NCI-H460 (cell line): Measurements from ENCODE around the gene SLC43A2. TPM values are rescaled to one million over a fixed set of nuclear protein-coding genes. Genes with fewer than 3 reads are reported as not detected.

Experiments
- DNase-seq: peaks from one replicate; pipeline ENCODE4 v3.0.0-alpha.2; 2016; ENCODE audit warnings: low read depth; ENCODE audit errors: extremely low read depth
- total RNA-seq: library from RNA; depleted of rRNA; stranded (reverse); fragments of >200 nt; shearing (Covaris generic); gene quantifications from 2 replicates; pipeline ENCODE4 v1.2.3, GENCODE V29; 2014

The SLC43A2 gene
- total RNA-seq, 1 experiment from 2014 or later = 1.3 TPM

DNA sequence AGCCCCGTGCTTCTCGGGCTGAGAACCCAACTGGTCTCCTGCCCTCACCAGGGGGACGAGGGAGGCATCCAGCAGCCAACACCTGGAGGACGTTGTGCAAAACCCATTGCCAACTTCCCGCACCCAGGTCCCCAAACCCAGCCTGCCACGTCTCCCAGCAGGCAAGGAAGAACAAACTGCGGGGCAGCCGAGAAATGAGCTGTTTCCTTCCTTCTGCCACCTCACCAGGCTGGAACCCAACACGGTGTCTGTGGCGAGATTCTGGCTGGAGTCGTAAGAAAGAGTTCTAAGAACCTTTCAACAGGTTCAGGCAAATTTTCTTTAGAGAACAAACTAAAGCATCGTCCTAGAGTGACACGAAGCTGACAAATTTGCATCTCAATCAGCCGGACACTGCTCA, 3.6 kb downstream of the SLC43A2 start:
- DNase-seq = no peak

DNA sequence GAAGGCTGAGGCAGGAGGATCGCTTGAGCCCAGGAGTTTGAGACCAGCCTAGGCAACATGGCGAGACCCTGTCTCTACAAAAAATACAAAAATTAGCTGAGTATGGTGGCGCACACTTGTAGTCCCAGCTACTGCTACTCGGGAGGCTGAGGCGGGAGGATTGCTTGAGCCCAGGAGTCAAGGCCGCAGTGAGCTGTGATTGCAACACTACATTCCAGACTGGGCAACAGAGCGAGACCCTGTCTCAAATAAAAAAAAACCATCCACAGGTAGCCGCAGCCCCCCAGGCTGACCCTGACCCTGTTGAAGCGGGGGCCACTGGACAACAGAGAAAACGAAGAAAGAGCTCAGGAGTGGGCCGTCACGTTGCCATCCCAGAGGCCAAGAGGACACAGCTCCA, 4.0 kb downstream of the SLC43A2 start:
- no peak for DNase-seq

- DNase-seq = no peak
These were observed 5.5 kb downstream of the SLC43A2 start for GRCh38 chr17:1623057-1623630.

- DNase-seq = no peak
These were observed 7.2 kb downstream of the SLC43A2 start for GRCh38 chr17:1621273-1621954.

DNA sequence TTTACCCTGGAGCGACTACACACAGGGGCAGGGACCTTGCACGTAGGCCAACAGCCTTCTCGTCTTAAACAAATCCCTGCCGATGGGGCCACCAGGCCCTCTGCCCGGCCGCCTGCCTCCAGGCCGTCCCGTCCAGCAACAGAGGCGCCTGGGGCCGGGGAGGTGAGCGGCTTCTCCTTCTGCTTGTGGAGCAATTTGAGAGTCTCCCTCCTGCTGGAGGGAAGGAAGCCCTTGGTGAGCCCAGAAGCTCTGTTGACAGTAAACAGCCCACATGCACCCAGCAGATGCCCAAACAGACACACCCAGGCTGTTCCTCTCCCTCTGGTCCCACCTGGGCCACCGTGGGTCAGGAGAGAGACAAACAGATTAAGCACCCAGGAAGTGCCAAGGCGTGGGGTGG, 8.1 kb downstream of the SLC43A2 start:
- DNase-seq = no peak

GRCh38 chr17:1617620-1618174, 10.9 kb downstream of the SLC43A2 start:
- peak; percentile 50 for DNase-seq

GRCh38 chr17:1616101-1616500, 12.5 kb downstream of the SLC43A2 start:
- DNase-seq = no peak

DNA sequence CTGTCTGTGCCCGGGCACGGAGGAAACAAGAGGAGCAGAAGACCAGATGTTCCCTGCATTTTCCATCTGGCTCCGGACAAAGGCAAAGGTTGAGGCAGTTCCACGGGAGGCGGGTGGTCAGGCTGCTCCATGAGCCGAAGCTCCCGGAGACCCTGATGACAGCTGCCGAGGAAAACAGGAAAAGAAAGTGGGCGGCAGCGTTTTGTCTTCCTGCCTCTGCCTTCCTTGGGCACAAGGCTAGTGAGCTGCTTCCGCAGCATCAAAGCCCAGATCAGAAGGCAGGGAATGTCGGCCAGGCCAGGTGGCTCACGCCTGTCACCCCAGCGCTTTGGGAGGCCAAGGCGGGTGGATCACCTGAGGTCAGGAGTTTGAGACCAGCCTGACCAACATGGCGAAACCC, 16.2 kb downstream of the SLC43A2 start:
- no peak for DNase-seq

GRCh38 chr17:1611715-1612114, 16.9 kb downstream of the SLC43A2 start:
- no peak for DNase-seq

GRCh38 chr17:1608676-1609075, 20.0 kb downstream of the SLC43A2 start:
- no peak for DNase-seq

DNA sequence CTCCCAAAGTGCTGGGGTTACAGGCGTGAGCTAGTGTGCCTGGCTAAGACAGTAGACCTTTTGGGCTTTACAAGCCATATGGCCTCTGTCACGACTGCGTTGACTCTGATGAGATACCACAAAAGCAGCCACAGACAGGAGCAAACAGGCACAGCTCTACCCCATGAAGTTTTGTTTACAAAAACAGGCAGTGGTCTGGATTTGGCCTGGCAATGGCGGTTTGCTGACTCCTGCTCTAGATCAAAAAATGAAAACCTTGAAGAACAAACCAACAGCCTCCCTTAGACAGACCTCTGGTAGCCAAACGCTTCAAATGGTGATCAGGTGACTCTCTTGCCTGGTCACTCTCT, 20.7 kb downstream of the SLC43A2 start:
- DNase-seq = no peak

DNA sequence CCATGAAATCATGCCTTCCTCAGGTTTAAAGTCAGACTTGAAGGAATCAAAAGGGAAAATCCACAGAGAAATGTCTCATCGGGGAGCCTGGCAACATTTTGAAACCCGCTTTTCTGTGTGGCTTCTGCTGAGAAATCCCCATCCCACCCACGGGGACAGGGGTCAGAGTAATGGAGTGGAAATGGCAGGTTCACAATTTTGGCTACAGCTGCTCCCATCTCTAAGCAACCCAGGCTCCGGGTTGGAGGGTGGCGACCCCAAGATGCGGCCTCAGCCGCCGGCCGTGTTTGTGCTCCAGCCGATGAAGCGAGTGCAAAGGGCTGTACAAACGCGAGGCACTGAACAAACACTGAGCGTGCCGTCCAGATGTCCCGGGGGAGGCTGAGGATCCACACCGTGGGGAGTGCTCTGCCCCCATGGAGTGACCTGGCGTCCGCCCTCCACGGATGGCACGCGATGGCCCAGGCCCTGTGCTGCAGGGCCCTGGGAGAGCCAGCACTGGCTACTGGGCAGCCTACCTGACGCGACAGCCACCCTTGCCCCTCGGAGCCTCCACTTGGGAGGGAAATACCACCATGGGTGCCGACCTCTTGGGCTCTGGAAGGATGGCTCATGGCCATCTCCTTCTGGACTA, 22.2 kb downstream of the SLC43A2 start:
- no peak for DNase-seq

DNA sequence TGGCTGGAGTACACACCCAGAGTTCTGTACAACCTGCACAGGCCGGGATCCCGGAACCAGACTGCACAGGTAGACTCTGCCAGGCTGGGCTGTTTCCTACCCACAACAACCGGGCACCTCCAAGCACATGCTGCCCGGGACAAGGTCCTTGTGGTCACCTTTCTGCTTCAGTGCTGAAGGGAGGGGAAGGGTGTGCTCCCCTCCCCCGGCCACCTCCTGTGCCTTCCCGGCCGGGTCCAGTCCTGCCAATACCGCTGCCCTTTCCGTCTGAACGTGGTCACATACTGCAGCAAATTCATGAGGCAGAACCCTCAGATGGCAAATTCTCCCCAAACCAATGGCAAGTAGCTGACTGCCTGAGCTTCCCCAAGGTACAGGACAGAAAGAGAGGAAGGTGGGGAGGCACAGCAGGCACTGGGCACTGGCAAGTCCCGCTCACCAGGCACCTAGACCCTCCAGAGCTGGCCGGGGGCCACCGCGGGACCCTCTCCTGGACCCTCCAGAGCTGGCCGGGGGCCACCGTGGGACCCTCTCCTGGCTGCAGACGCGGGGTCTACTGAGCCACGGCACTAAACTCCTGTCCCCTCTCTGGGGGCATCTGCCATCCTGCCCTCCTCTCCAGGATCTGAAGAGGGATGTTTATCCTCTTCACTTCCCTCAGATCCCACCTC, 22.8 kb downstream of the SLC43A2 start:
- DNase-seq = no peak

- DNase-seq = no peak
These were observed 23.7 kb downstream of the SLC43A2 start for GRCh38 chr17:1604831-1605528.

DNA sequence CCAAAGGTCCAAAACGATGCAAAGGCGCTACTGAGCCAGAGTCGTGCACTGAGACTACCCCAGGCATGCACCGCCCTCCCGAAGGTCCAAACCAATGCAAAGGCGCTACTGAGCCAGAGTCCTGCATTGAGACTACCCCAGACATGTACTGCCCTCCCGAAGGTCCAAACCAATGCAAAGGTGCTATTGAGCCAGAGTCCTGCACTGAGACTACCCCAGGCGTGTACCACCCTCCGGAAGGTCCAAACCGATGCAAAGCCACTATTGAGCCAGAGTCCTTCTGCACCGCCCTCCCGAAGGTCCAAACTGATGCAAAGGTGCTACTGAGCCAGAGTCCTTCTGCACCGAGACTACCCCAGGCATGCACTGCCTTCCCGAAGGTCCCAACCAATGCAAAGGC, 27.1 kb downstream of the SLC43A2 start:
- DNase-seq = no peak

DNA sequence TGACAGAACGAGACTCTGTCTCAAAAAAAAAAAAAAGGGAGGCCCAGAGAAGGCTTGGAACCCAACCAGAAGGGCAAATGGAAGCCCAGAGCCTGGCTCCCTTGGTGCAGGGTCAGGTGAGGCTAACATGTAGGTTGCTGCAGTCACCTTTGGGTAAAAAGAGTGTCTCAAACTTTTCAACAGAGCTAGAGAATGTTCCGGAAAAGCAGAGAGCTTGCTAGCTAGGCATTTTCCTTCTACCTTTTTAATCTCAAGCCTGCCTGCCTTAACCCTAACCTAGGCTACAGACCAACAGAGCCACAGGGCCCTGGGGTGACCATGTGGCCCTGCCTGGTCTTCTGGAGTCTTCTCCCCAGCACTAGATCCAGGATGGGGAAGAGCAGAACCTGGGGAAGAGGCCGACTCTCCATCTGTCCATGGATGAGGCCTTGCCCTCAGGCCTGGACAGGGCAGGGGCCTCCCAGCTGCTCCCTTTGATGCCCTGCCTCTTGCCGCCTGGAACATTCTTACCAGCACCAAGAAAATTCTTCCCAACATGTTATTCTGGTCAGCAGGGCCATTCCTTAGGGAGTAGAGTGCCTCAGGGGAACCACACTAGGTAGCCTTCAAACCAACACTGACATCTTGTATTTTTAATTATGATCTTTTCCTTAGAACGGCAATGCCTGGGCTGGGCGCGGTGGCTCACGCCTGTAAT, 30.1 kb downstream of the SLC43A2 start:
- no peak for DNase-seq

DNA sequence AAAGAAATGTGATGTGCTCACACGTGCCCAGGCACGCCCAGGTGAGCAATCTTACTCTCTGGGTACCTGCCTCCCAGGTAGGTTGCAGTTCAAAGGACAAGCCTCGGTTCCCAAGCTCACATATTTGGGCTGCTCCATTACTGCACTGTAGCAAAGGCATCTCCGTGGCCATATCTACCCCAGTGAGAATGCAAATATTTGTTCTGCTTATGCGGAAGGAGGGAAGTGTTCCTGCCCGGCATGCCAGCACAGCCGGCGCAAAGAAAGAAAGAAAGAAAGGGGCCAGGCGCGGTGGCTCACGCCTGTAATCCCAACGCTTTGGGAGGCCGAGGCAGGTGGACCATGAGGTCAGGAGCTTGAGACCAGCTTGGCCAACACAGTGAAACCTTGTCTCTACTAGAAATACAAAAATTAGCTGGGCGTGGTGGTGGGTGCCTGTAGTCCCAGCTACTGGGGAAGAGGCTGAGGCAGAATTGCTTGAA, 30.7 kb downstream of the SLC43A2 start:
- no peak for DNase-seq

- DNase-seq = no peak
These were observed 35.1 kb downstream of the SLC43A2 start for GRCh38 chr17:1593630-1593931.

DNA sequence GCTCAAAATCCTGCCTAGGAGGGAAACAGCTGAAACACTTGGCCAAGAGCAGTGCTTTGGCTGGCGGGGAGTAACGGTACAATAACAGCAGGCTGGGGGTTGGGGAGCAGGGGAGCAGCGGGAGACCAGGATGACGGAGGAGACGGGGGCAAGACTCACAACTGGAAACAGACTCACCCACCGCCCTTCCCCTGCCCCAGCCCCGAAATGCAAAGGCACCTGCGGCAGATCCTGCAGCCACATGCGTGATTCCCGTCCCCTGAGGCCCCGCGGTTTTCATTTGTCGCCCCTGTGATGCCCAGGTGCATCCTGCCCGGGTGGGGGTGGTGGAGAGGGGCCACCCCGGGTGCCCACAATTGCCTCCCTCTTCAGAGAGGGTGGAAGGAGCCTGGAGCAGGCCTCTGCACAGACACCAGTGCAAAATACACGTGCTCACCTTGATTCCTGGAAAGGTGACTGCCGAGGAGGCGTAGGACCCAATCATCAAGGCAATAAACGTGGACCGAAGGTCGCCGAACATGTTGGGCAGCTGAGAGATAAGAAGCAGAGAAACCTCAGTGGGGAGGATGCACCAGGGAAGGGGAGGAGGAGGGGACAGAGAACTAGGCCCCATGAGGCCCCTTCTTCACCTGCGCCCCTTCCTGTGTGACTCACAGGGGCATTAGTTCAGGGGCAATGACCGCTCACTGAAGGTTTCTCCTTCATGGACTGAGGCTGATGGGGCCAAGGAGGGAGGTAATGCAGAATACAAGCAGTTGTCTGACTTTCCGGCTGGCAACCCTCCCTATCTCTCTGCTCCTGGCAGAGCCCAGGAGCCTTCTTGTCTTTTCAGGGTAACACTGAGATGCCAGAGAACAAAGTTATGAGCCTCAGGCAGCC, 35.6 kb downstream of the SLC43A2 start:
- no peak for DNase-seq
